HEK293 (cell line): ENCODE data around the gene INSM2.

Source experiments
- ZNF202 ChIP-seq: fragments of 450-650 bp; formaldehyde crosslinking; IDR thresholded peaks from 2 replicates; pipeline ENCODE4 v1.5.1; 2016; ENCODE audit warnings: missing biosample characterization, missing genetic modification characterization, borderline replicate concordance
- ZNF658 ChIP-seq: fragments of 450-650 bp; formaldehyde crosslinking; IDR thresholded peaks from 2 replicates; pipeline ENCODE4; 2016; ENCODE audit warnings: missing biosample characterization, missing genetic modification characterization
- TF ChIP-seq, protein P1 (sequence below): fragments of 450-650 bp; formaldehyde crosslinking; IDR thresholded peaks from 2 replicates; pipeline ENCODE4 v1.5.1; 2016; ENCODE audit warnings: missing biosample characterization, missing genetic modification characterization
- TF ChIP-seq, protein P2 (sequence below): fragments of 450-650 bp; formaldehyde crosslinking; IDR thresholded peaks from 2 replicates; pipeline ENCODE4 v1.5.1; 2016; ENCODE audit warnings: missing biosample characterization, missing genetic modification characterization
- TF ChIP-seq, protein P3 (sequence below): fragments of 450-650 bp; IDR thresholded peaks from 2 replicates; pipeline ENCODE4 v1.5.1; 2018; ENCODE audit warnings: missing biosample characterization, missing genetic modification characterization
- TF ChIP-seq, protein P4 (sequence below): fragments of 450-650 bp; formaldehyde crosslinking; optimal IDR thresholded peaks from 2 replicates; pipeline ENCODE3; 2016; ENCODE audit warnings: missing biosample characterization, mild to moderate bottlenecking, missing genetic modification characterization

DNA sequence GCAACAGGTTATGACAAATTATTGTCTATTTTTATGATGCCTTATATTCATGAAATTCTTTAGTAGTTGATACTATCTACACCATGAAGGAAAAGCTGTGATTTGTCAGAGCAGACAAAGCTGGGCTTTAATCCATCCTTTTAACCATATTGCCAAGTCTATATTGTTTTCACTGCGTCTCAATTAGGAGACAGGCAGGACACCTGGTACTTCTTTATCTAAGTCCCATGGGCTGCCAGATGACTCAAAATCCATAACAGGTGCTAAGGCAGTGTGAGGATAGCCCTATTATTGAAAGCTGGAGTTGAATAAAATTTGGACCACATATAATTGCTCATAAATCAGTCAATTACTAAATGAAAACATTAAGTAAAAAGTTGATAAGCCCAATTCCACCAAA lies 22.6 kb downstream of the INSM2 start:
- TF ChIP-seq, protein P1, sequence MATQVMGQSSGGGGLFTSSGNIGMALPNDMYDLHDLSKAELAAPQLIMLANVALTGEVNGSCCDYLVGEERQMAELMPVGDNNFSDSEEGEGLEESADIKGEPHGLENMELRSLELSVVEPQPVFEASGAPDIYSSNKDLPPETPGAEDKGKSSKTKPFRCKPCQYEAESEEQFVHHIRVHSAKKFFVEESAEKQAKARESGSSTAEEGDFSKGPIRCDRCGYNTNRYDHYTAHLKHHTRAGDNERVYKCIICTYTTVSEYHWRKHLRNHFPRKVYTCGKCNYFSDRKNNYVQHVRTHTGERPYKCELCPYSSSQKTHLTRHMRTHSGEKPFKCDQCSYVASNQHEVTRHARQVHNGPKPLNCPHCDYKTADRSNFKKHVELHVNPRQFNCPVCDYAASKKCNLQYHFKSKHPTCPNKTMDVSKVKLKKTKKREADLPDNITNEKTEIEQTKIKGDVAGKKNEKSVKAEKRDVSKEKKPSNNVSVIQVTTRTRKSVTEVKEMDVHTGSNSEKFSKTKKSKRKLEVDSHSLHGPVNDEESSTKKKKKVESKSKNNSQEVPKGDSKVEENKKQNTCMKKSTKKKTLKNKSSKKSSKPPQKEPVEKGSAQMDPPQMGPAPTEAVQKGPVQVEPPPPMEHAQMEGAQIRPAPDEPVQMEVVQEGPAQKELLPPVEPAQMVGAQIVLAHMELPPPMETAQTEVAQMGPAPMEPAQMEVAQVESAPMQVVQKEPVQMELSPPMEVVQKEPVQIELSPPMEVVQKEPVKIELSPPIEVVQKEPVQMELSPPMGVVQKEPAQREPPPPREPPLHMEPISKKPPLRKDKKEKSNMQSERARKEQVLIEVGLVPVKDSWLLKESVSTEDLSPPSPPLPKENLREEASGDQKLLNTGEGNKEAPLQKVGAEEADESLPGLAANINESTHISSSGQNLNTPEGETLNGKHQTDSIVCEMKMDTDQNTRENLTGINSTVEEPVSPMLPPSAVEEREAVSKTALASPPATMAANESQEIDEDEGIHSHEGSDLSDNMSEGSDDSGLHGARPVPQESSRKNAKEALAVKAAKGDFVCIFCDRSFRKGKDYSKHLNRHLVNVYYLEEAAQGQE: no peak
- TF ChIP-seq, protein P2, sequence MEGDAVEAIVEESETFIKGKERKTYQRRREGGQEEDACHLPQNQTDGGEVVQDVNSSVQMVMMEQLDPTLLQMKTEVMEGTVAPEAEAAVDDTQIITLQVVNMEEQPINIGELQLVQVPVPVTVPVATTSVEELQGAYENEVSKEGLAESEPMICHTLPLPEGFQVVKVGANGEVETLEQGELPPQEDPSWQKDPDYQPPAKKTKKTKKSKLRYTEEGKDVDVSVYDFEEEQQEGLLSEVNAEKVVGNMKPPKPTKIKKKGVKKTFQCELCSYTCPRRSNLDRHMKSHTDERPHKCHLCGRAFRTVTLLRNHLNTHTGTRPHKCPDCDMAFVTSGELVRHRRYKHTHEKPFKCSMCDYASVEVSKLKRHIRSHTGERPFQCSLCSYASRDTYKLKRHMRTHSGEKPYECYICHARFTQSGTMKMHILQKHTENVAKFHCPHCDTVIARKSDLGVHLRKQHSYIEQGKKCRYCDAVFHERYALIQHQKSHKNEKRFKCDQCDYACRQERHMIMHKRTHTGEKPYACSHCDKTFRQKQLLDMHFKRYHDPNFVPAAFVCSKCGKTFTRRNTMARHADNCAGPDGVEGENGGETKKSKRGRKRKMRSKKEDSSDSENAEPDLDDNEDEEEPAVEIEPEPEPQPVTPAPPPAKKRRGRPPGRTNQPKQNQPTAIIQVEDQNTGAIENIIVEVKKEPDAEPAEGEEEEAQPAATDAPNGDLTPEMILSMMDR (tag by site-specific recombination): no peak
- TF ChIP-seq, protein P3, sequence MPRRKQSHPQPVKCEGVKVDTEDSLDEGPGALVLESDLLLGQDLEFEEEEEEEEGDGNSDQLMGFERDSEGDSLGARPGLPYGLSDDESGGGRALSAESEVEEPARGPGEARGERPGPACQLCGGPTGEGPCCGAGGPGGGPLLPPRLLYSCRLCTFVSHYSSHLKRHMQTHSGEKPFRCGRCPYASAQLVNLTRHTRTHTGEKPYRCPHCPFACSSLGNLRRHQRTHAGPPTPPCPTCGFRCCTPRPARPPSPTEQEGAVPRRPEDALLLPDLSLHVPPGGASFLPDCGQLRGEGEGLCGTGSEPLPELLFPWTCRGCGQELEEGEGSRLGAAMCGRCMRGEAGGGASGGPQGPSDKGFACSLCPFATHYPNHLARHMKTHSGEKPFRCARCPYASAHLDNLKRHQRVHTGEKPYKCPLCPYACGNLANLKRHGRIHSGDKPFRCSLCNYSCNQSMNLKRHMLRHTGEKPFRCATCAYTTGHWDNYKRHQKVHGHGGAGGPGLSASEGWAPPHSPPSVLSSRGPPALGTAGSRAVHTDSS: no peak
- no peak for TF ChIP-seq ZNF202
- TF ChIP-seq ZNF658 (tag by site-specific recombination): no peak
- TF ChIP-seq, protein P4, sequence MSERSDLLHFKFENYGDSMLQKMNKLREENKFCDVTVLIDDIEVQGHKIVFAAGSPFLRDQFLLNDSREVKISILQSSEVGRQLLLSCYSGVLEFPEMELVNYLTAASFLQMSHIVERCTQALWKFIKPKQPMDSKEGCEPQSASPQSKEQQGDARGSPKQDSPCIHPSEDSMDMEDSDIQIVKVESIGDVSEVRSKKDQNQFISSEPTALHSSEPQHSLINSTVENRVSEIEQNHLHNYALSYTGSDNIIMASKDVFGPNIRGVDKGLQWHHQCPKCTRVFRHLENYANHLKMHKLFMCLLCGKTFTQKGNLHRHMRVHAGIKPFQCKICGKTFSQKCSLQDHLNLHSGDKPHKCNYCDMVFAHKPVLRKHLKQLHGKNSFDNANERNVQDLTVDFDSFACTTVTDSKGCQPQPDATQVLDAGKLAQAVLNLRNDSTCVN (tag by site-specific recombination): no peak
